Erythroblast (primary cell): ENCODE results near the gene FOXC2.

Experiments
- GATA1 ChIP-seq: IDR thresholded peaks from 2 replicates; pipeline ENCODE4 v1.6.1; 2011; ENCODE audit warnings: low read depth, mild to moderate bottlenecking, control low read depth, low read length, moderate library complexity
- POLR2A ChIP-seq: IDR thresholded peaks from 2 replicates; pipeline ENCODE4 v1.6.1; 2011; ENCODE audit warnings: mild to moderate bottlenecking, low read length

- TF ChIP-seq POLR2A (no peak), GATA1 (no peak)
Measured at GRCh38 chr16:86550281-86550680, 16.3 kb upstream of the FOXC2 start.
